ENCODE results near the gene CLDN6. TPM values are rescaled to one million over a fixed set of nuclear protein-coding genes. Genes with fewer than 3 reads are reported as not detected.

The CLDN6 gene
- total RNA-seq, 1 donor from 2014 or later, result 563 TPM

GRCh38 chr16:2990891-2991290 is 27.1 kb downstream of the CLDN6 start:
- no peak overlapping the region for H3K4me3 Mint-ChIP-seq (ENCODE audit: low read depth)
- H3K36me3 Mint-ChIP-seq (ENCODE audit: insufficient read depth), result no peaks in the 10 kb centered on the region
- DNase-seq (ENCODE audit: low spot score, unreplicated experiment), result no peak
- no peak for TF ChIP-seq CTCF (IDR thresholded peaks at IDR 0.05; ENCODE audit: unreplicated experiment)
- no peak overlapping the region for H3K27ac Mint-ChIP-seq
- peaks cover 2% of the 10 kb centered on the region for H3K4me1 Mint-ChIP-seq (ENCODE audit: low read depth)
- no peaks in the 10 kb centered on the region for H3K27me3 Mint-ChIP-seq
- H3K9me3 Mint-ChIP-seq (ENCODE audit: low read depth), result no peaks in the 10 kb centered on the region

- Mint-ChIP-seq H3K4me1 (ENCODE audit: low read depth) (peaks cover 6% of the 10 kb centered on the region), H3K9me3 (ENCODE audit: low read depth) (no peaks in the 10 kb centered on the region), H3K27ac (no peak overlapping the region), H3K4me3 (ENCODE audit: low read depth) (no peak overlapping the region), H3K27me3 (peaks cover 3% of the 10 kb centered on the region), H3K36me3 (ENCODE audit: insufficient read depth) (no peaks in the 10 kb centered on the region)
- DNase-seq (ENCODE audit: low spot score, unreplicated experiment), result no peak
- no peak for TF ChIP-seq CTCF (IDR thresholded peaks at IDR 0.05; ENCODE audit: unreplicated experiment)
Observed at GRCh38 chr16:2988590-2989099, 29.3 kb downstream of the CLDN6 start.

DNA sequence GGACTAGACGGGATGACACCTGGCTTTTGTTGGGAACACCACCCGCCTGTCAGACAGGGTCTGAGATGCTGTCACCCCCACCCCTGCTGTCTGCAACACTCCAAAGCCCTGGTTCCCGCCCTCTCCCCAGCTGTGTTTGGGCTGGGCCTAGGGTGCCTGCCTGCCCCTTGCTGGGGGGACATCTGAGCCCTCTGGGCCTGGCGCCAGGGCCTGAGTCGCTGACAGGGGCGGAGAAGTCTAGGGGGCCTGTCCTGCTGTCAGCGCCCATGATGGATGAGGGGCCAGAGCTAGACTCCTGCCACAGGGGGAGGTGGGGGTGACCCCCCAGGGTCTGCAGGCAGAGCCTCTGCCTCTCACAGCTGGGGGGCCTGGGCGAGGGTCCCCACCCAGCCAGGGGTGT is 30.1 kb downstream of the CLDN6 start:
- peaks cover 3% of the 10 kb centered on the region for H3K27me3 Mint-ChIP-seq
- no peak overlapping the region for H3K27ac Mint-ChIP-seq
- H3K36me3 Mint-ChIP-seq (ENCODE audit: insufficient read depth), result no peaks in the 10 kb centered on the region

DNA sequence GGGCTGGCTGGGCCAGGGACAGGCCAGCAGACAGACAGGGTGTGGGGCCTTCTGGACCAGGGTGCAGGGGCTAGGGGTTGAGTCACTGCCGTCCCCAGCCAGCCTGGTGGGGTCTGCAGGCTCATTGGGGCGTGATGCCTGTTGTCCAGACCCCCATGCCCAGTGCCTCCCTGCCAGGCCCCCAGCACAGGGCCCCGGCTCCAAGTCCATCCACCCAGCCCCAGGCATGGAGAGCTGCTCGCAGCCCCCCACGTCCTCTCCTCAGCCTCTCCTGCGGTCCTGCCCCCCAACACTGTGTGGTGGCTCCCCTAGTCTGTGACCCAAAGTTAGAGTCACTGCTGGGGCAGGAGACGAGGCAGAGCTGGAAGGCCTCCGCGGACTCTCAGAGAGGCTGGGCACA is 30.7 kb downstream of the CLDN6 start:
- no peaks in the 10 kb centered on the region for H3K36me3 Mint-ChIP-seq (ENCODE audit: insufficient read depth)
- peaks cover 5% of the 10 kb centered on the region for H3K27me3 Mint-ChIP-seq
- H3K9me3 Mint-ChIP-seq (ENCODE audit: low read depth), result no peaks in the 10 kb centered on the region
- no peak for TF ChIP-seq CTCF (IDR thresholded peaks at IDR 0.05; ENCODE audit: unreplicated experiment)
- no peak overlapping the region for H3K4me3 Mint-ChIP-seq (ENCODE audit: low read depth)
- DNase-seq (ENCODE audit: low spot score, unreplicated experiment), result no peak
- no peak overlapping the region for H3K27ac Mint-ChIP-seq
- H3K4me1 Mint-ChIP-seq (ENCODE audit: low read depth), result peaks cover 7% of the 10 kb centered on the region

More for the DNA sequence above, 30.1 kb downstream of the CLDN6 start:
- TF ChIP-seq CTCF (IDR thresholded peaks at IDR 0.05; ENCODE audit: unreplicated experiment), result no peak
- no peak for DNase-seq (ENCODE audit: low spot score, unreplicated experiment)
- Mint-ChIP-seq H3K9me3 (ENCODE audit: low read depth) (no peaks in the 10 kb centered on the region), H3K4me3 (ENCODE audit: low read depth) (no peak overlapping the region), H3K4me1 (ENCODE audit: low read depth) (peaks cover 6% of the 10 kb centered on the region)

DNA sequence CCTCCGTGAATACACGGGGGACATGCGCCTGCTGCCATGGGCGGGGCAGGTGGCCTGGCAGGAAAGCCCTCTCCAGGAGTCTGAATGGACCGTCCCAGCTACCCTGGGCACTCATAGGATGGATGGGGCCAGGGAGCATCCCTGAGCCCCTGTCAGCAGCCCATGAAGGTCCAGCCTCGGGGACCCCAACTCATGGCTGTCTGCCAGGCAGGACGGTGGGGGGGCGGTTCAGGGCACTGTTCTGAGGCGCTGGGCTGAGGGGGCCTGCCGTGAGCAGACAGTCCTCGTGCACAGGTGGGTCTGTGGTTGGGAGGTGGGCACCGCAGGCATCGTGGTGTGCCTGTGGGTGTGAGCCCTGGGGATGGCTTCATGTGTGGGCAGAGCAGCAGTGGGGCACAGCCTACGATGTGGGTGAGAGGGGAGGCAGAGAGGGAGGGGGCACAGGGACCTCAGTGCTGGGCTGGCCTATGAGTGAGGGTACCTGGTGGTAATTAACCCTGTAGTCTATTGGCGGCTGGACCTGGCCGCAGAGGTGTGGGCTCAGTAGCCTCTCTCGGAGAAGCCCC is 31.3 kb downstream of the CLDN6 start:
- H3K4me3 Mint-ChIP-seq (ENCODE audit: low read depth), result no peak overlapping the region
- H3K36me3 Mint-ChIP-seq (ENCODE audit: insufficient read depth), result no peaks in the 10 kb centered on the region
- DNase-seq (ENCODE audit: low spot score, unreplicated experiment), result no peak
- peaks cover 6% of the 10 kb centered on the region for H3K27me3 Mint-ChIP-seq
- no peak overlapping the region for H3K27ac Mint-ChIP-seq
- H3K9me3 Mint-ChIP-seq (ENCODE audit: low read depth), result no peaks in the 10 kb centered on the region
- no peak for TF ChIP-seq CTCF (IDR thresholded peaks at IDR 0.05; ENCODE audit: unreplicated experiment)
- H3K4me1 Mint-ChIP-seq (ENCODE audit: low read depth), result peaks cover 10% of the 10 kb centered on the region
